KMS-11 (cell line): Measurements from ENCODE around the gene P4HA2.

Source experiments
- H2AFZ ChIP-seq: fragments of 200-600 bp; sonication (generic); 2 replicates; pipeline ENCODE4 v1.6.1; 2016; ENCODE audit warnings: antibody characterized with exemption, mixed run types, low read depth
- H3K27ac ChIP-seq: fragments of 200-600 bp; sonication (generic); 2 replicates; pipeline ENCODE4 v1.6.1; 2016; ENCODE audit warnings: mild to moderate bottlenecking, mixed run types
- H3K27me3 ChIP-seq: fragments of 200-600 bp; sonication (generic); 2 replicates; pipeline ENCODE4 v1.6.1; 2017; ENCODE audit warnings: mild to moderate bottlenecking, low read depth, mixed run types, moderate library complexity; ENCODE audit not compliant: insufficient read depth
- H3K36me3 ChIP-seq: fragments of 200-600 bp; sonication (generic); 2 replicates; pipeline ENCODE4 v1.6.1; 2017; ENCODE audit warnings: mild to moderate bottlenecking, mixed run types; ENCODE audit not compliant: insufficient read depth
- H3K4me1 ChIP-seq: fragments of 200-600 bp; sonication (generic); 2 replicates; pipeline ENCODE4 v1.6.1; 2016; ENCODE audit warnings: mild to moderate bottlenecking, low read depth, mixed run types; ENCODE audit not compliant: poor library complexity, severe bottlenecking
- H3K4me2 ChIP-seq: fragments of 200-600 bp; sonication (generic); 2 replicates; pipeline ENCODE4 v1.7.0; 2016; ENCODE audit warnings: mild to moderate bottlenecking, mixed run types
- H3K4me3 ChIP-seq: fragments of 200-600 bp; sonication (generic); IDR thresholded peaks from 2 replicates; pipeline ENCODE4 v1.6.1; 2017; ENCODE audit warnings: low read depth, low read length, mixed read lengths; ENCODE audit not compliant: insufficient read depth
- H3K79me2 ChIP-seq: fragments of 200-600 bp; sonication (generic); 2 replicates; pipeline ENCODE4 v1.6.1; 2016; ENCODE audit warnings: low read depth, mixed run types; ENCODE audit not compliant: insufficient read depth
- H3K9ac ChIP-seq: fragments of 200-600 bp; sonication (generic); 2 replicates; pipeline ENCODE4 v1.6.1; 2016; ENCODE audit warnings: mild to moderate bottlenecking, mixed run types
- H4K20me1 ChIP-seq: fragments of 200-600 bp; sonication (generic); 2 replicates; pipeline ENCODE4 v1.6.1; 2016; ENCODE audit warnings: mild to moderate bottlenecking, mixed run types; ENCODE audit not compliant: insufficient read depth
- CTCF ChIP-seq: fragments of 200-600 bp; sonication (generic); conservative IDR thresholded peaks from 2 replicates; pipeline ENCODE4 v1.6.1; 2017; ENCODE audit warnings: low read depth, mild to moderate bottlenecking, antibody characterized with exemption, low read length, moderate library complexity, mixed read lengths

Gene P4HA2

GRCh38 chr5:132264546-132265335 is 37.1 kb upstream of the P4HA2 start:
- H3K4me1 ChIP-seq = no peaks in the 10 kb centered on the region

GRCh38 chr5:132263548-132264261 is 36.1 kb upstream of the P4HA2 start:
- no peak overlapping the region for H2AFZ ChIP-seq
- no peak overlapping the region for H3K4me2 ChIP-seq
- H3K4me1 ChIP-seq = no peaks in the 10 kb centered on the region

More at GRCh38 chr5:132264546-132265335, 37.1 kb upstream of the P4HA2 start:
- Histone ChIP-seq H2AFZ (no peak overlapping the region), H3K79me2 (no peaks in the 10 kb centered on the region), H3K4me2 (no peak overlapping the region), H4K20me1 (no peaks in the 10 kb centered on the region), H3K9ac (no peak overlapping the region), H3K36me3 (no peaks in the 10 kb centered on the region), H3K4me3 (no peak overlapping the region), H3K27ac (no peak overlapping the region), H3K27me3 (no peaks in the 10 kb centered on the region)
- no peak for TF ChIP-seq CTCF

GRCh38 chr5:132262882-132263547 is 35.4 kb upstream of the P4HA2 start:
- no peak for TF ChIP-seq CTCF
- Histone ChIP-seq H3K79me2 (no peaks in the 10 kb centered on the region), H4K20me1 (no peaks in the 10 kb centered on the region), H2AFZ (no peak overlapping the region), H3K4me3 (no peak overlapping the region), H3K27ac (no peak overlapping the region), H3K36me3 (no peaks in the 10 kb centered on the region), H3K27me3 (no peaks in the 10 kb centered on the region), H3K4me1 (no peaks in the 10 kb centered on the region), H3K9ac (no peak overlapping the region), H3K4me2 (no peak overlapping the region)

More at GRCh38 chr5:132263548-132264261, 36.1 kb upstream of the P4HA2 start:
- H3K36me3 ChIP-seq = no peaks in the 10 kb centered on the region
- H3K27me3 ChIP-seq = no peaks in the 10 kb centered on the region
- no peaks in the 10 kb centered on the region for H3K79me2 ChIP-seq
- H3K27ac ChIP-seq = no peak overlapping the region
- no peak overlapping the region for H3K4me3 ChIP-seq
- no peak for TF ChIP-seq CTCF
- no peak overlapping the region for H3K9ac ChIP-seq
- no peaks in the 10 kb centered on the region for H4K20me1 ChIP-seq

- Histone ChIP-seq H3K27me3 (no peaks in the 10 kb centered on the region), H3K79me2 (no peaks in the 10 kb centered on the region), H3K4me1 (no peaks in the 10 kb centered on the region), H3K27ac (no peak overlapping the region), H2AFZ (no peak overlapping the region), H4K20me1 (no peaks in the 10 kb centered on the region), H3K4me3 (no peak overlapping the region), H3K9ac (no peak overlapping the region), H3K36me3 (no peaks in the 10 kb centered on the region), H3K4me2 (no peak overlapping the region)
- TF ChIP-seq CTCF = no peak
These were observed 34.5 kb upstream of the P4HA2 start for GRCh38 chr5:132261881-132262845.
